ENCODE measurements around the gene TENT4B.

Gene TENT4B

GRCh38 chr16:50272111-50272571 is 119.0 kb downstream of the TENT4B start:
- no peak overlapping the region for H3K27ac ChIP-seq
- no peak for TF ChIP-seq CTCF (conservative IDR thresholded peaks at IDR 0.05)
- TF ChIP-seq ZFX (IDR thresholded peaks at IDR 0.05), result no peak

GRCh38 chr16:50272687-50273381 is 119.7 kb downstream of the TENT4B start:
- no peak overlapping the region for H3K27ac ChIP-seq
- TF ChIP-seq CTCF (conservative IDR thresholded peaks at IDR 0.05) (no peak), ZFX (IDR thresholded peaks at IDR 0.05) (no peak)

- no peak overlapping the region for H3K27ac ChIP-seq
These were observed 120.2 kb downstream of the TENT4B start for GRCh38 chr16:50273382-50273690.

GRCh38 chr16:50273888-50274325 is 120.8 kb downstream of the TENT4B start:
- H3K27ac ChIP-seq, result no peak overlapping the region
- TF ChIP-seq CTCF (conservative IDR thresholded peaks at IDR 0.05), result no peak
- TF ChIP-seq ZFX (IDR thresholded peaks at IDR 0.05), result no peak

More at GRCh38 chr16:50273382-50273690, 120.2 kb downstream of the TENT4B start:
- no peak for TF ChIP-seq CTCF (conservative IDR thresholded peaks at IDR 0.05)
- TF ChIP-seq ZFX (IDR thresholded peaks at IDR 0.05), result no peak

GRCh38 chr16:50274326-50275097 is 121.4 kb downstream of the TENT4B start:
- no peak overlapping the region for H3K27ac ChIP-seq
- no peak for TF ChIP-seq CTCF (conservative IDR thresholded peaks at IDR 0.05)
- no peak for TF ChIP-seq ZFX (IDR thresholded peaks at IDR 0.05)

- no peak overlapping the region for H3K27ac ChIP-seq
- TF ChIP-seq ZFX (IDR thresholded peaks at IDR 0.05) (no peak), CTCF (conservative IDR thresholded peaks at IDR 0.05) (no peak)
These were observed 122.0 kb downstream of the TENT4B start for GRCh38 chr16:50275098-50275415.

Data from C4-2B (cell line).